Natural killer cell treated with Interleukin-12 subunit alpha and Interleukin-12 subunit beta and Interleukin-15 and Interleukin-18, amount 100 ng/mL, for 72 hours (primary cell): ENCODE measurements around the gene ATG13. TPM values are rescaled to one million over a fixed set of nuclear protein-coding genes. Genes with fewer than 3 reads are reported as not detected.

Experiments
- ATAC-seq, 2 donors: fragments of 150-1000 bp; cut with Tn5 transposase in 1 of 2; sonication (Bioruptor Pico), chemical (Tn5 transposase) in 1 of 2; 2 replicates each; pipeline ENCODE4 v1.10.0; 2021
- DNase-seq: peaks from one replicate; pipeline ENCODE4 v3.0.0; 2022; ENCODE audit warnings: low spot score
- H3K27ac Mint-ChIP-seq, 2 donors: 1 replicate in 1 of 2; 2 replicates in 1 of 2; pipeline ENCODE4 v1.8.0; 2022; ENCODE audit warnings: mixed read lengths in 2 of 2, mild to moderate bottlenecking in 1 of 2, moderate library complexity in 1 of 2
- H3K27me3 Mint-ChIP-seq, 2 donors: 1 replicate in 1 of 2; 2 replicates in 1 of 2; pipeline ENCODE4 v1.8.0; 2022; ENCODE audit warnings: mixed read lengths in 2 of 2
- H3K36me3 Mint-ChIP-seq: one replicate; pipeline ENCODE4 v1.8.0; 2022; ENCODE audit warnings: mixed read lengths
- H3K4me1 Mint-ChIP-seq, 2 donors: 1 replicate in 1 of 2; 2 replicates in 1 of 2; pipeline ENCODE4 v1.8.0; 2022; ENCODE audit warnings: low read depth in 2 of 2, mixed read lengths in 2 of 2, mild to moderate bottlenecking in 1 of 2
- H3K4me3 Mint-ChIP-seq: one replicate; pipeline ENCODE4 v1.8.0; 2022; ENCODE audit warnings: mixed read lengths
- H3K9me3 Mint-ChIP-seq: 2 replicates; pipeline ENCODE4 v1.8.0; 2022; ENCODE audit warnings: mixed read lengths
- total RNA-seq, 2 donors: library from RNA; stranded (reverse); gene quantifications; one replicate each; pipeline ENCODE4 v1.2.3, GENCODE V29; 2022

ATG13 gene
- total RNA-seq, 2 donors from 2014 or later: 93.9 to 96.6 TPM

- peaks cover 17% of the 10 kb centered on the region for H3K36me3 Mint-ChIP-seq
These were observed 25.4 kb downstream of the ATG13 start for GRCh38 chr11:46642627-46643335.

GRCh38 chr11:46643531-46643930, 26.2 kb downstream of the ATG13 start:
- Mint-ChIP-seq H3K9me3 (no peaks in the 10 kb centered on the region), H3K27ac (no peak overlapping the region), H3K4me3 (no peak overlapping the region), H3K4me1 (peaks cover 5 to 18% of the 10 kb centered on the region in 2 donors), H3K27me3 (no peaks in the 10 kb centered on the region), H3K36me3 (peaks cover 13% of the 10 kb centered on the region)
- DNase-seq (no peak), ATAC-seq (no peak)

More at GRCh38 chr11:46642627-46643335, 25.4 kb downstream of the ATG13 start:
- ATAC-seq (no peak), DNase-seq (no peak)
- Mint-ChIP-seq H3K4me3 (no peak overlapping the region), H3K27me3 (no peaks in the 10 kb centered on the region), H3K9me3 (no peaks in the 10 kb centered on the region), H3K27ac (peak overlapping the region in 1 of 2 donors; percentile 65), H3K4me1 (peaks cover 5 to 20% of the 10 kb centered on the region in 2 donors)

GRCh38 chr11:46643986-46644385, 26.6 kb downstream of the ATG13 start:
- DNase-seq (no peak), ATAC-seq (no peak)
- Mint-ChIP-seq H3K27ac (no peak overlapping the region), H3K4me1 (peaks cover 5 to 17% of the 10 kb centered on the region in 2 donors), H3K9me3 (no peaks in the 10 kb centered on the region), H3K27me3 (no peaks in the 10 kb centered on the region), H3K36me3 (peaks cover 10% of the 10 kb centered on the region), H3K4me3 (no peak overlapping the region)

- H3K4me1 Mint-ChIP-seq: no peaks in the 10 kb centered on the region
- no peak overlapping the region for H3K4me3 Mint-ChIP-seq
- DNase-seq (no peak), ATAC-seq (no peak)
- H3K27ac Mint-ChIP-seq: no peak overlapping the region
- no peaks in the 10 kb centered on the region for H3K9me3 Mint-ChIP-seq
- peaks cover 12% of the 10 kb centered on the region for H3K36me3 Mint-ChIP-seq
- no peaks in the 10 kb centered on the region for H3K27me3 Mint-ChIP-seq
These were observed 31.9 kb downstream of the ATG13 start for GRCh38 chr11:46649180-46649738.

- Mint-ChIP-seq H3K36me3 (peaks cover 23% of the 10 kb centered on the region), H3K27ac (no peak overlapping the region), H3K4me1 (peaks cover 3 to 5% of the 10 kb centered on the region in 2 donors), H3K4me3 (no peak overlapping the region), H3K9me3 (no peaks in the 10 kb centered on the region), H3K27me3 (no peaks in the 10 kb centered on the region)
- DNase-seq: no peak
- ATAC-seq: no peak
These were observed 38.3 kb downstream of the ATG13 start for GRCh38 chr11:46655631-46656030.

- Mint-ChIP-seq H3K27ac (no peak overlapping the region), H3K36me3 (peaks cover 17% of the 10 kb centered on the region), H3K9me3 (no peaks in the 10 kb centered on the region), H3K4me3 (no peak overlapping the region), H3K4me1 (peaks cover 3 to 5% of the 10 kb centered on the region in 2 donors), H3K27me3 (no peaks in the 10 kb centered on the region)
- ATAC-seq: no peak
- DNase-seq: no peak
These were observed 39.8 kb downstream of the ATG13 start for GRCh38 chr11:46657186-46657585.

- ATAC-seq: no peak
- peaks cover 3 to 5% of the 10 kb centered on the region in 2 donors for H3K4me1 Mint-ChIP-seq
- H3K4me3 Mint-ChIP-seq: no peak overlapping the region
- H3K27me3 Mint-ChIP-seq: no peaks in the 10 kb centered on the region
- H3K27ac Mint-ChIP-seq: no peak overlapping the region
- DNase-seq: no peak
- H3K9me3 Mint-ChIP-seq: no peaks in the 10 kb centered on the region
- peaks cover 17% of the 10 kb centered on the region for H3K36me3 Mint-ChIP-seq
These were observed 40.9 kb downstream of the ATG13 start for GRCh38 chr11:46658259-46658658.

- peaks cover 3 to 5% of the 10 kb centered on the region in 2 donors for H3K4me1 Mint-ChIP-seq
- DNase-seq (no peak), ATAC-seq (peak in 1 of 2 donors; percentile 58)
- no peaks in the 10 kb centered on the region for H3K9me3 Mint-ChIP-seq
- H3K36me3 Mint-ChIP-seq: peaks cover 27% of the 10 kb centered on the region
- peak overlapping the region; percentile 14 to 29 for H3K27ac Mint-ChIP-seq
- H3K27me3 Mint-ChIP-seq: no peaks in the 10 kb centered on the region
- H3K4me3 Mint-ChIP-seq: no peak overlapping the region
These were observed 42.6 kb downstream of the ATG13 start for GRCh38 chr11:46659908-46660307.

- Mint-ChIP-seq H3K27ac (no peak overlapping the region), H3K36me3 (peaks cover 27% of the 10 kb centered on the region), H3K9me3 (no peaks in the 10 kb centered on the region), H3K4me1 (peaks cover 3 to 5% of the 10 kb centered on the region in 2 donors), H3K4me3 (no peak overlapping the region), H3K27me3 (no peaks in the 10 kb centered on the region)
- ATAC-seq (no peak), DNase-seq (no peak)
These were observed 44.5 kb downstream of the ATG13 start for GRCh38 chr11:46661836-46662235.

GRCh38 chr11:46662366-46662765, 45.0 kb downstream of the ATG13 start:
- Mint-ChIP-seq H3K4me3 (no peak overlapping the region), H3K4me1 (peaks cover 3 to 5% of the 10 kb centered on the region in 2 donors), H3K36me3 (peaks cover 26% of the 10 kb centered on the region), H3K27ac (no peak overlapping the region), H3K9me3 (no peaks in the 10 kb centered on the region), H3K27me3 (no peaks in the 10 kb centered on the region)
- ATAC-seq: no peak
- no peak for DNase-seq

- ATAC-seq: no peak
- Mint-ChIP-seq H3K4me1 (peaks cover 3 to 5% of the 10 kb centered on the region in 2 donors), H3K27me3 (no peaks in the 10 kb centered on the region), H3K36me3 (peaks cover 26% of the 10 kb centered on the region), H3K9me3 (no peaks in the 10 kb centered on the region), H3K4me3 (no peak overlapping the region), H3K27ac (peak overlapping the region in 1 of 2 donors; percentile 75)
- DNase-seq: no peak
These were observed 46.1 kb downstream of the ATG13 start for GRCh38 chr11:46663277-46663940.

- no peak overlapping the region for H3K4me3 Mint-ChIP-seq
- H3K4me1 Mint-ChIP-seq: peaks cover 3 to 6% of the 10 kb centered on the region in 2 donors
- H3K9me3 Mint-ChIP-seq: no peaks in the 10 kb centered on the region
- DNase-seq: no peak
- peaks cover 22% of the 10 kb centered on the region for H3K36me3 Mint-ChIP-seq
- H3K27me3 Mint-ChIP-seq: no peaks in the 10 kb centered on the region
- H3K27ac Mint-ChIP-seq: peak overlapping the region in 1 of 2 donors; percentile 38
- no peak for ATAC-seq
These were observed 47.3 kb downstream of the ATG13 start for GRCh38 chr11:46664612-46665011.

- peaks cover 8% of the 10 kb centered on the region in 2 donors for H3K4me1 Mint-ChIP-seq
These were observed 48.0 kb downstream of the ATG13 start for GRCh38 chr11:46665356-46665755.

GRCh38 chr11:46666516-46666915, 49.2 kb downstream of the ATG13 start:
- Mint-ChIP-seq H3K9me3 (no peaks in the 10 kb centered on the region), H3K27me3 (no peaks in the 10 kb centered on the region), H3K4me3 (no peak overlapping the region), H3K27ac (peak overlapping the region; percentile 32 to 57), H3K36me3 (peaks cover 20% of the 10 kb centered on the region), H3K4me1 (peaks cover 17 to 18% of the 10 kb centered on the region in 2 donors)
- DNase-seq (no peak), ATAC-seq (no peak)

More at GRCh38 chr11:46665356-46665755, 48.0 kb downstream of the ATG13 start:
- ATAC-seq (no peak), DNase-seq (no peak)
- no peaks in the 10 kb centered on the region for H3K9me3 Mint-ChIP-seq
- no peak overlapping the region for H3K27ac Mint-ChIP-seq
- H3K27me3 Mint-ChIP-seq: no peaks in the 10 kb centered on the region
- H3K36me3 Mint-ChIP-seq: peaks cover 20% of the 10 kb centered on the region
- no peak overlapping the region for H3K4me3 Mint-ChIP-seq
